Esophagus squamous epithelium (tissue), 5 donors: ENCODE results near the gene DUSP6. TPM values are rescaled to one million over a fixed set of nuclear protein-coding genes. Genes with fewer than 3 reads are reported as not detected.
A peak's percentile ranks its signal among the peaks of the same experiment; 100 is the strongest.

Source experiments
- DNase-seq: peaks from one replicate; lab custom pipeline; 2025; lab: John Stamatoyannopoulos, UW
- H3K27ac ChIP-seq, 4 donors: fragments of 200-600 bp; sonication (generic); one replicate each; pipeline ENCODE4 v1.5.1; 2016 to 2019; ENCODE audit warnings: mild to moderate bottlenecking in 1 of 4
- H3K27me3 ChIP-seq, 4 donors: fragments of 200-600 bp; sonication (generic); 1 replicate in 3 of 4; 2 replicates in 1 of 4; pipeline versions ENCODE4 v1.5.1 to v1.6.0; 2017 to 2021; ENCODE audit warnings: antibody characterized with exemption in 1 of 4
- H3K36me3 ChIP-seq, 3 donors: fragments of 200-600 bp; sonication (generic); one replicate each; pipeline ENCODE4 v1.5.1; 2016 to 2019
- H3K4me1 ChIP-seq, 3 donors: fragments of 200-600 bp; sonication (generic); one replicate each; pipeline ENCODE4 v1.5.1; 2017 to 2019
- H3K4me3 ChIP-seq, 4 donors: fragments of 200-600 bp; sonication (generic); 1 replicate in 3 of 4; 2 replicates in 1 of 4; pipeline ENCODE4 v1.5.1; 2016 to 2019; ENCODE audit warnings: mild to moderate bottlenecking in 2 of 4, moderate library complexity in 1 of 4
- H3K9me3 ChIP-seq, 3 donors: fragments of 200-600 bp; sonication (generic); one replicate each; pipeline ENCODE4 v1.5.1; 2016 to 2019
- POLR2A ChIP-seq, 4 donors: fragments of 450-650 bp; IDR thresholded peaks; one replicate each; pipeline ENCODE4 v1.6.1; 2017; ENCODE audit warnings: antibody characterized with exemption in 4 of 4, mild to moderate bottlenecking in 4 of 4, moderate library complexity in 3 of 4
- WGBS, 2 donors: methylation state at CpG; one replicate each; pipeline ENCODE4 v1.1.5; 2018; 5-methylcytosine and 5-hydroxymethylcytosine counted together
- intact Hi-C: fragments of 100-400 bp; cut with DNase I; formaldehyde crosslinking; loops from one replicate; pipeline ENCODE4 v1.15.0; 2022
- total RNA-seq, 4 donors: library from RNA; depleted of rRNA; stranded (reverse); fragments of >200 nt; gene quantifications; one replicate each; pipeline ENCODE4 v1.1.0, GENCODE V29; 2016
- TF ChIP-seq, protein P1 (sequence below), 6 experiments: fragments of 450-650 bp in 4 of 6; fragments of 200-600 bp in 2 of 6; sonication (generic) in 2 of 6; IDR thresholded peaks; one replicate each; pipeline ENCODE4 v1.5.1; 2016 to 2019; ENCODE audit warnings: antibody characterized with exemption in 6 of 6, mild to moderate bottlenecking in 4 of 6, moderate library complexity in 4 of 6
- donor health status: DM: yes; HTN: yes; CAD: no.

Gene DUSP6
- total RNA-seq, 4 donors from 2014 or later = 17.6 to 30.4 (median 24.9) TPM

DNA sequence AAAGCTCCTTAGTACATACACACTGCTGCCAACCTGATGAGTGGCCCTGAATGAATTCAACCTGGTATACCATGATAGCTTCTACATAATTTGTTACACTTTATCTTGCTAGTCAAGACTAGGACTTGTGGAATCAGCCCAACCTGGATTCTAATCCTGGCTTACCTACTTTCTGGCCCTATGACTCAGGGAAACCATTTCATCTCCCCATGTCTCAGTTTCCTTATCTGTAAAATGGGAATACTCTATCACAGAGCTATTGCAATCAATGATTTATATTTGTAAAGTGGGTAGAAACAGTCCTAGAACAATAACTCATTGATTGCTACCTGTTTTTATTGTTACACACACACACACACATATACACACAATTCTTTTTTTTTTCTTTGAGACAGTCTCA, 6.5 kb upstream of the DUSP6 start:
- Histone ChIP-seq H3K27me3 (no peaks in the 10 kb centered on the region), H3K9me3 (no peaks in the 10 kb centered on the region), H3K27ac (no peak overlapping the region), H3K4me1 (peaks cover 7 to 42% (median 8%) of the 10 kb centered on the region in 3 donors), H3K4me3 (no peak overlapping the region), H3K36me3 (no peaks in the 10 kb centered on the region)
- TF ChIP-seq POLR2A (IDR thresholded peaks at IDR 0.05) = no peak
- TF ChIP-seq, protein P1, sequence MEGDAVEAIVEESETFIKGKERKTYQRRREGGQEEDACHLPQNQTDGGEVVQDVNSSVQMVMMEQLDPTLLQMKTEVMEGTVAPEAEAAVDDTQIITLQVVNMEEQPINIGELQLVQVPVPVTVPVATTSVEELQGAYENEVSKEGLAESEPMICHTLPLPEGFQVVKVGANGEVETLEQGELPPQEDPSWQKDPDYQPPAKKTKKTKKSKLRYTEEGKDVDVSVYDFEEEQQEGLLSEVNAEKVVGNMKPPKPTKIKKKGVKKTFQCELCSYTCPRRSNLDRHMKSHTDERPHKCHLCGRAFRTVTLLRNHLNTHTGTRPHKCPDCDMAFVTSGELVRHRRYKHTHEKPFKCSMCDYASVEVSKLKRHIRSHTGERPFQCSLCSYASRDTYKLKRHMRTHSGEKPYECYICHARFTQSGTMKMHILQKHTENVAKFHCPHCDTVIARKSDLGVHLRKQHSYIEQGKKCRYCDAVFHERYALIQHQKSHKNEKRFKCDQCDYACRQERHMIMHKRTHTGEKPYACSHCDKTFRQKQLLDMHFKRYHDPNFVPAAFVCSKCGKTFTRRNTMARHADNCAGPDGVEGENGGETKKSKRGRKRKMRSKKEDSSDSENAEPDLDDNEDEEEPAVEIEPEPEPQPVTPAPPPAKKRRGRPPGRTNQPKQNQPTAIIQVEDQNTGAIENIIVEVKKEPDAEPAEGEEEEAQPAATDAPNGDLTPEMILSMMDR (IDR thresholded peaks at IDR 0.05) = no peak
- intact Hi-C loops = loop anchor here (10.0 kb wide), 2 partner anchors 96 to 134 kb away; no protein-coding TSS in a partner anchor
- DNase-seq = no peak

DNA sequence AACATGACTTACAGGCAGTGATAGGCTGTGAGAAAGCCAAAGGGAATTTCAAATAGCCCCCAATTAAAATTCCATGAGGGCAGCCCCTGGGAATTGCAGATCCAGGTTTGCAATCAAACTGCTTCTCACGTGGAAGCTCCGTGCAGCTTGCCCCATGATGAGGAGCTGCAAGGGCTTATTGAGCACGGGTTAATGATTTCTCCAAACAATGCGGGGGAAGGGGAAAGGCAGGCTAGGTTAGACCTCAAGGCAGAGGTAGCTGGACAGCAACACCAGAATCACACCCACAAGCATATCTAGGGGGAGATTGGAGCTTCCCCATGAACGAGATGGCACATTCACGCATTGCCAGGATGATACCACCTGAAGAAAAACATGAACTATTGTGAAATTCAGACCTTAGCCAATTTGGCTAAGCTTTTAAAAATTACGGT, 5.0 kb upstream of the DUSP6 start:
- Histone ChIP-seq H3K27me3 (no peaks in the 10 kb centered on the region), H3K9me3 (no peaks in the 10 kb centered on the region), H3K27ac (no peak overlapping the region), H3K4me1 (peaks cover 7 to 43% (median 8%) of the 10 kb centered on the region in 3 donors), H3K4me3 (no peak overlapping the region), H3K36me3 (no peaks in the 10 kb centered on the region)
- TF ChIP-seq POLR2A (IDR thresholded peaks at IDR 0.05) = no peak
- TF ChIP-seq, protein P1 (IDR thresholded peaks at IDR 0.05) = no peak
- DNase-seq = no peak
- intact Hi-C loops = loop anchor here (10.0 kb wide), 2 partner anchors 97 to 133 kb away; no protein-coding TSS in a partner anchor
- WGBS, 2 donors = 78 to 81% methylated on average over 6 to 7 of the region's 7 CpGs

GRCh38 chr12:89356069-89356665, 3.9 kb upstream of the DUSP6 start:
- Histone ChIP-seq H3K4me1 (peaks cover 7 to 53% (median 8%) of the 10 kb centered on the region in 3 donors), H3K27ac (peak overlapping the region in 1 of 4 donors; percentile 98), H3K4me3 (no peak overlapping the region), H3K9me3 (no peaks in the 10 kb centered on the region), H3K27me3 (no peaks in the 10 kb centered on the region), H3K36me3 (no peaks in the 10 kb centered on the region)
- TF ChIP-seq, protein P1 (IDR thresholded peaks at IDR 0.05) = no peak
- TF ChIP-seq POLR2A (IDR thresholded peaks at IDR 0.05) = no peak
- no peak for DNase-seq
- 72 to 81% methylated on average over 4 of the region's 4 CpGs for WGBS, 2 donors
- intact Hi-C loops = loop anchor here (10.0 kb wide), 2 partner anchors 99 to 131 kb away; no protein-coding TSS in a partner anchor

- no peaks in the 10 kb centered on the region for H3K9me3 ChIP-seq
- TF ChIP-seq, protein P1 (IDR thresholded peaks at IDR 0.05) = peak in 1 of 6 experiments; percentile 37
- TF ChIP-seq POLR2A (IDR thresholded peaks at IDR 0.05) = no peak
- no peaks in the 10 kb centered on the region for H3K27me3 ChIP-seq
- no peak for DNase-seq
- peak overlapping the region; percentile 97 to 99 (median 98) for H3K27ac ChIP-seq
- intact Hi-C loops = loop anchor here (10.0 kb wide), 2 partner anchors 99 to 131 kb away; no protein-coding TSS in a partner anchor
- no peaks in the 10 kb centered on the region for H3K36me3 ChIP-seq
- peak overlapping the region in 3 of 4 donors; percentile 75 to 91 (median 84) for H3K4me3 ChIP-seq
- peaks cover 7 to 60% (median 8%) of the 10 kb centered on the region in 3 donors for H3K4me1 ChIP-seq
- 61 to 67% methylated on average over 18 of the region's 18 CpGs for WGBS, 2 donors
These were observed 3.2 kb upstream of the DUSP6 start for GRCh38 chr12:89355243-89356068.
